HepG2 (cell line): ENCODE results near the gene RASSF7. TPM values are rescaled to one million over a fixed set of nuclear protein-coding genes. Genes with fewer than 3 reads are reported as not detected.

Experiments
- FUBP1 ChIP-seq: sonication (generic); formaldehyde crosslinking; IDR thresholded peaks from 2 replicates; pipeline ENCODE4 v1.5.1; 2020; ENCODE audit warnings: missing genetic modification reagents, mild to moderate bottlenecking, borderline replicate concordance
- HNRNPL ChIP-seq: fragments of 200-400 bp; formaldehyde crosslinking; IDR thresholded peaks from 2 replicates; pipeline ENCODE4 v1.6.1; 2017; ENCODE audit warnings: mild to moderate bottlenecking, low read depth, low read length
- KLF12 ChIP-seq: sonication (generic); formaldehyde crosslinking; IDR thresholded peaks from 2 replicates; pipeline ENCODE4 v1.4.0; 2020; ENCODE audit warnings: missing genetic modification reagents, borderline replicate concordance
- KLF16 ChIP-seq, 2 experiments: sonication (generic) in 1 of 2; formaldehyde crosslinking in 1 of 2; IDR thresholded peaks; 2 replicates each; pipeline versions ENCODE4 v1.6.1 to v1.8.0; 2016 to 2023; ENCODE audit warnings: missing genetic modification reagents in 2 of 2, missing compliant biosample characterization in 1 of 2
- SRF ChIP-seq: IDR thresholded peaks from 2 replicates; pipeline ENCODE4 v1.6.1; 2011; ENCODE audit warnings: mild to moderate bottlenecking, low read depth, low read length, moderate library complexity
- USF2 ChIP-seq, 2 experiments: sonication (generic) in 1 of 2; formaldehyde crosslinking in 1 of 2; IDR thresholded peaks; 2 replicates each; pipeline versions ENCODE4 v1.5.1 to v1.6.1; 2011 to 2020; ENCODE audit warnings: borderline replicate concordance in 1 of 2, low read depth in 1 of 2, low read length in 1 of 2, mild to moderate bottlenecking in 1 of 2, missing genetic modification reagents in 1 of 2, moderate library complexity in 1 of 2
- ZFP82 ChIP-seq: sonication (generic); formaldehyde crosslinking; IDR thresholded peaks from 2 replicates; pipeline ENCODE4 v1.5.1; 2020; ENCODE audit warnings: mild to moderate bottlenecking, missing genetic modification reagents, borderline replicate concordance
- ZNF616 ChIP-seq: sonication (generic); formaldehyde crosslinking; IDR thresholded peaks from 2 replicates; pipeline ENCODE4 v1.5.0; 2020; ENCODE audit warnings: low read depth, mild to moderate bottlenecking, missing genetic modification reagents
- ZNF644 ChIP-seq: IDR thresholded peaks from 2 replicates; pipeline ENCODE4 v1.6.1; 2016; ENCODE audit warnings: low read depth
- ZNF788 ChIP-seq: sonication (generic); formaldehyde crosslinking; IDR thresholded peaks from 2 replicates; pipeline ENCODE4 v1.5.0; 2020; ENCODE audit warnings: mild to moderate bottlenecking, missing genetic modification reagents, borderline replicate concordance
- ZNF790 ChIP-seq: sonication (generic); formaldehyde crosslinking; IDR thresholded peaks from 2 replicates; pipeline ENCODE4 v1.8.0; 2022; ENCODE audit warnings: missing genetic modification reagents, mild to moderate bottlenecking, borderline replicate concordance
- polyA plus RNA-seq, 8 experiments: library from polyadenylated mRNA; depleted of rRNA in 3 of 8; stranded (reverse) in 7 of 8; unstranded in 1 of 8; fragments of >200 nt; fragmentation: Illumina TruSeq in 4 of 8; extraction: Trizol in 4 of 8; gene quantifications; 2 replicates each; pipeline versions ENCODE4 v1.2.1 to v1.2.3, GENCODE V29; 2011 to 2016; ENCODE audit warnings: low read depth in 4 of 8, missing spikeins in 1 of 8, mixed read lengths in 1 of 8; ENCODE audit not compliant: insufficient read depth in 1 of 8
- total RNA-seq, 5 experiments: library from RNA; depleted of rRNA; stranded (reverse); fragments of >200 nt; fragmentation: Illumina TruSeq; extraction: Trizol; gene quantifications; 2 replicates each; pipeline ENCODE4 v1.2.3, GENCODE V29; 2016; ENCODE audit warnings: low read depth in 1 of 5
- TF ChIP-seq, protein P1 (sequence below): sonication (generic); formaldehyde crosslinking; IDR thresholded peaks from 2 replicates; pipeline ENCODE4 v1.8.0; 2022; ENCODE audit warnings: missing genetic modification reagents, mild to moderate bottlenecking, moderate library complexity, borderline replicate concordance
- TF ChIP-seq, protein P2 (sequence below): sonication (generic); formaldehyde crosslinking; IDR thresholded peaks from 2 replicates; pipeline ENCODE4 v1.4.0; 2020; ENCODE audit warnings: missing genetic modification reagents, borderline replicate concordance
- TF ChIP-seq, protein P3 (sequence below): sonication (generic); formaldehyde crosslinking; IDR thresholded peaks from 2 replicates; pipeline ENCODE4 v1.5.1; 2020; ENCODE audit warnings: mild to moderate bottlenecking, missing genetic modification reagents, moderate library complexity

RASSF7 gene
- total and polyA plus RNA-seq, 2 of the 13 experiments (the other 11 are each of a cell fraction or from before 2014, with no cell fraction given) = 20.2 to 28.6 TPM

DNA sequence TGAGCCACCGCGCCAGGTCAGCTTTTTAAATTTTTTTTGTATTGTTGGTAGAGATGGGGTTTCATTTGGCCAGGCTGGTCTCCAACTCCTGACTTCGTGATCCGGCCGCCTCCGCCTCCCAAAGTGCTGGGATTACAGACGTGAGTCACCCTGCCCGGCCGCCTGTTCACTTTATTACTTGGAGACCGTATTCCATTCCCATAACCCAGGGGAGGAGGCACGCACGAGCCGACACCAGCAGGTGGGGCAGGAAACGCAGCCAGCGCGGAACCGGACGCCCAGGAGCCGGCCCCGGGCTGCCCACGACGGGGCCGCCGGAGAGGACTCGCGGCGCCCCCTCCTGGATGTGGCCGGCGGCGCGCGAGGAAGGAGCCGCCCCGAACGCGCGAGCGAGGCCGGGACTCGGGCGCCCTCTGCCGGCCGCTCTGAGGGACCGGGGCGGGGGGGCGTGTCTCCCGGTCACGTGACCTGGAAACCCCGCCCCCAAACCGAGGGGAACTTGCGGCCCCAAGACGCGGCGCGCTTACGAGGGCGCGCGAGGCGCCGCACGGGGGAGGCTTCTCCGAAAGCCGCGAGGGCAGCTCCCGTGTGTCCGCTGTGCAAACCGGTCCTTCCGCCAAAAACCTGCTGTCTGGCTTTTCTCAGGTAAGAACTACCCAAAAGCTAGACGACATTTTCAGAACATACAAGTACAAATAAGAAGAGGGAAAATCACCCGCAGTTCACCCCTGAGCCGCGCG is 42.1 kb upstream of the RASSF7 start (continued):
- TF ChIP-seq, protein P1, sequence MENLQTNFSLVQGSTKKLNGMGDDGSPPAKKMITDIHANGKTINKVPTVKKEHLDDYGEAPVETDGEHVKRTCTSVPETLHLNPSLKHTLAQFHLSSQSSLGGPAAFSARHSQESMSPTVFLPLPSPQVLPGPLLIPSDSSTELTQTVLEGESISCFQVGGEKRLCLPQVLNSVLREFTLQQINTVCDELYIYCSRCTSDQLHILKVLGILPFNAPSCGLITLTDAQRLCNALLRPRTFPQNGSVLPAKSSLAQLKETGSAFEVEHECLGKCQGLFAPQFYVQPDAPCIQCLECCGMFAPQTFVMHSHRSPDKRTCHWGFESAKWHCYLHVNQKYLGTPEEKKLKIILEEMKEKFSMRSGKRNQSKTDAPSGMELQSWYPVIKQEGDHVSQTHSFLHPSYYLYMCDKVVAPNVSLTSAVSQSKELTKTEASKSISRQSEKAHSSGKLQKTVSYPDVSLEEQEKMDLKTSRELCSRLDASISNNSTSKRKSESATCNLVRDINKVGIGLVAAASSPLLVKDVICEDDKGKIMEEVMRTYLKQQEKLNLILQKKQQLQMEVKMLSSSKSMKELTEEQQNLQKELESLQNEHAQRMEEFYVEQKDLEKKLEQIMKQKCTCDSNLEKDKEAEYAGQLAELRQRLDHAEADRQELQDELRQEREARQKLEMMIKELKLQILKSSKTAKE (CRISPR knock-in tag) = peak; percentile 43; the same call in 1 of the 2 replicates
- TF ChIP-seq HNRNPL = no peak
- no peak for TF ChIP-seq ZNF790 (CRISPR knock-in tag)
- TF ChIP-seq, protein P2, sequence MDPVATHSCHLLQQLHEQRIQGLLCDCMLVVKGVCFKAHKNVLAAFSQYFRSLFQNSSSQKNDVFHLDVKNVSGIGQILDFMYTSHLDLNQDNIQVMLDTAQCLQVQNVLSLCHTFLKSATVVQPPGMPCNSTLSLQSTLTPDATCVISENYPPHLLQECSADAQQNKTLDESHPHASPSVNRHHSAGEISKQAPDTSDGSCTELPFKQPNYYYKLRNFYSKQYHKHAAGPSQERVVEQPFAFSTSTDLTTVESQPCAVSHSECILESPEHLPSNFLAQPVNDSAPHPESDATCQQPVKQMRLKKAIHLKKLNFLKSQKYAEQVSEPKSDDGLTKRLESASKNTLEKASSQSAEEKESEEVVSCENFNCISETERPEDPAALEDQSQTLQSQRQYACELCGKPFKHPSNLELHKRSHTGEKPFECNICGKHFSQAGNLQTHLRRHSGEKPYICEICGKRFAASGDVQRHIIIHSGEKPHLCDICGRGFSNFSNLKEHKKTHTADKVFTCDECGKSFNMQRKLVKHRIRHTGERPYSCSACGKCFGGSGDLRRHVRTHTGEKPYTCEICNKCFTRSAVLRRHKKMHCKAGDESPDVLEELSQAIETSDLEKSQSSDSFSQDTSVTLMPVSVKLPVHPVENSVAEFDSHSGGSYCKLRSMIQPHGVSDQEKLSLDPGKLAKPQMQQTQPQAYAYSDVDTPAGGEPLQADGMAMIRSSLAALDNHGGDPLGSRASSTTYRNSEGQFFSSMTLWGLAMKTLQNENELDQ (CRISPR knock-in tag) = no peak
- TF ChIP-seq ZNF616 (CRISPR knock-in tag) = peak; percentile 56; the same call in 1 of the 2 replicates
- TF ChIP-seq KLF16 (CRISPR knock-in tag; IDR thresholded peaks at IDR 0.05) = peak; percentile 17 to 67; a peak in 2 of 4 replicates
- peak; percentile 83 for TF ChIP-seq USF2 (IDR thresholded peaks at IDR 0.05; ENCODE audit: low read depth, low read length)
- peak; percentile 85 for TF ChIP-seq USF2 (CRISPR knock-in tag; IDR thresholded peaks at IDR 0.05; ENCODE audit: borderline replicate concordance)
- TF ChIP-seq FUBP1 = no peak
- no peak for TF ChIP-seq ZFP82
- TF ChIP-seq, protein P3, sequence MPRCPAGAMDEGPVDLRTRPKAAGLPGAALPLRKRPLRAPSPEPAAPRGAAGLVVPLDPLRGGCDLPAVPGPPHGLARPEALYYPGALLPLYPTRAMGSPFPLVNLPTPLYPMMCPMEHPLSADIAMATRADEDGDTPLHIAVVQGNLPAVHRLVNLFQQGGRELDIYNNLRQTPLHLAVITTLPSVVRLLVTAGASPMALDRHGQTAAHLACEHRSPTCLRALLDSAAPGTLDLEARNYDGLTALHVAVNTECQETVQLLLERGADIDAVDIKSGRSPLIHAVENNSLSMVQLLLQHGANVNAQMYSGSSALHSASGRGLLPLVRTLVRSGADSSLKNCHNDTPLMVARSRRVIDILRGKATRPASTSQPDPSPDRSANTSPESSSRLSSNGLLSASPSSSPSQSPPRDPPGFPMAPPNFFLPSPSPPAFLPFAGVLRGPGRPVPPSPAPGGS (CRISPR knock-in tag) = peak; percentile 56; the same call in 1 of the 2 replicates
- TF ChIP-seq ZNF788 (CRISPR knock-in tag) = peak; percentile 59; the same call in 1 of the 2 replicates
- no peak for TF ChIP-seq SRF
- TF ChIP-seq ZNF644 = no peak
- no peak for TF ChIP-seq KLF12
